Endodermal cell (in vitro differentiated cells): ENCODE measurements around the gene USP13. TPM values are rescaled to one million over a fixed set of nuclear protein-coding genes. Genes with fewer than 3 reads are reported as not detected.

Experiments
- DNase-seq: peaks from one replicate; pipeline ENCODE4 v3.0.0-alpha.2; 2017
- H3K27ac ChIP-seq: 2 replicates; pipeline ENCODE4 v1.5.1; 2013; ENCODE audit warnings: mild to moderate bottlenecking, low read depth, low read length, moderate library complexity
- H3K27me3 ChIP-seq: 2 replicates; pipeline ENCODE4 v1.6.1; 2013; ENCODE audit warnings: mild to moderate bottlenecking, low read length, moderate library complexity; ENCODE audit not compliant: insufficient read depth, control insufficient read depth, poor library complexity, severe bottlenecking
- H3K36me3 ChIP-seq: 2 replicates; pipeline ENCODE4 v1.7.0; 2013; ENCODE audit warnings: mild to moderate bottlenecking, low read length, moderate library complexity; ENCODE audit not compliant: control insufficient read depth, insufficient read depth
- H3K4me1 ChIP-seq: one replicate; pipeline ENCODE4 v1.7.0; 2013; ENCODE audit warnings: low read length; ENCODE audit not compliant: control insufficient read depth, insufficient read depth
- H3K4me3 ChIP-seq: 2 replicates; pipeline ENCODE4 v1.5.1; 2013; ENCODE audit warnings: mild to moderate bottlenecking, low read length, moderate library complexity
- H3K9ac ChIP-seq: 2 replicates; pipeline ENCODE4 v1.6.1; 2013; ENCODE audit warnings: mild to moderate bottlenecking, low read length, moderate library complexity; ENCODE audit not compliant: poor library complexity, severe bottlenecking; ENCODE audit errors: extremely low read depth
- H3K9me3 ChIP-seq: 2 replicates; pipeline ENCODE4 v1.6.1; 2013; ENCODE audit warnings: mild to moderate bottlenecking, low read length, moderate library complexity; ENCODE audit not compliant: control insufficient read depth
- H3K27ac Mint-ChIP-seq: 2 replicates; pipeline ENCODE4 v1.8.0; 2020; ENCODE audit warnings: mixed read lengths
- H3K27me3 Mint-ChIP-seq: 2 replicates; pipeline ENCODE4 v1.8.0; 2021; ENCODE audit warnings: mild to moderate bottlenecking, mixed read lengths; ENCODE audit not compliant: insufficient read depth
- H3K36me3 Mint-ChIP-seq: 2 replicates; pipeline ENCODE4 v1.8.0; 2020; ENCODE audit warnings: low read depth, mixed read lengths
- H3K4me1 Mint-ChIP-seq: 2 replicates; pipeline ENCODE4 v1.8.0; 2020; ENCODE audit warnings: mixed read lengths
- H3K4me3 Mint-ChIP-seq: 2 replicates; pipeline ENCODE4 v1.8.0; 2020; ENCODE audit warnings: mild to moderate bottlenecking, moderate library complexity, mixed read lengths
- H3K9me3 Mint-ChIP-seq: 2 replicates; pipeline ENCODE4 v1.8.0; 2020; ENCODE audit warnings: mild to moderate bottlenecking, mixed read lengths
- WGBS, 2 experiments: methylation state at CpG; one replicate each; pipeline versions ENCODE4 v1.1.5 to v1.1.7; 2013; ENCODE audit warnings: missing lambda C conversion rate in 2 of 2, mixed read lengths in 1 of 2; ENCODE audit not compliant: insufficient coverage in 1 of 2, insufficient read length in 1 of 2; 5-methylcytosine and 5-hydroxymethylcytosine counted together
- total RNA-seq, 2 donors: library from RNA; stranded (reverse); fragmentation: NEBNext Ultra II Directional in 1 of 2; extraction: Animal tissue kit (Norgen Biotek cat#: 25700) in 1 of 2; gene quantifications; 2 replicates in 1 of 2; 3 replicates in 1 of 2; pipeline ENCODE4 v1.2.1, GENCODE V29; 2021
- TF ChIP-seq, protein P1 (sequence below): fragments of 200-600 bp; sonication (generic); conservative IDR thresholded peaks from 2 replicates; pipeline ENCODE4 v1.5.0; 2021; ENCODE audit warnings: antibody characterized with exemption, mild to moderate bottlenecking

USP13 gene
- total RNA-seq, 2 donors from 2014 or later = 24.7 to 25.5 TPM

DNA sequence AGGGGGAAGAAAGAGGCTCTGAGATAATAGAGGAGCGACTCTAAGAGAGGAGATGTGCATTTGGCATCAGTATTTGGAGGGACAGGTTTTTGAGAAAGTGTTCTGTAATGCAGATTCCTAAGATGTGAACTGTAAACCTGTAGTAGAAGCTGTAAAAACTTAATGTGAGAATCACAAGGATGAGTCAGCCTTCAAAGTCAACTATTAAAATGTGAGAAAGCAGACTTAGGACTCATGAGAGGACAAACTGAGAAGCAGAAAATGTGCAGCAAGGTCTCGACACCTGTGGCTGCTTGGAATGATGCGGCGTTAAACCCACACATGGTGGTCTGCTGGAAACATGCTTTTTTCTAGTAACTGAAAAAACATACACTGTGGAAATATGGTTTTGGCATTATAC, 36.0 kb downstream of the USP13 start:
- H3K4me3 Mint-ChIP-seq = no peak overlapping the region
- 91 to 96% methylated on average over 4 of the region's 4 CpGs for WGBS, 2 experiments

DNA sequence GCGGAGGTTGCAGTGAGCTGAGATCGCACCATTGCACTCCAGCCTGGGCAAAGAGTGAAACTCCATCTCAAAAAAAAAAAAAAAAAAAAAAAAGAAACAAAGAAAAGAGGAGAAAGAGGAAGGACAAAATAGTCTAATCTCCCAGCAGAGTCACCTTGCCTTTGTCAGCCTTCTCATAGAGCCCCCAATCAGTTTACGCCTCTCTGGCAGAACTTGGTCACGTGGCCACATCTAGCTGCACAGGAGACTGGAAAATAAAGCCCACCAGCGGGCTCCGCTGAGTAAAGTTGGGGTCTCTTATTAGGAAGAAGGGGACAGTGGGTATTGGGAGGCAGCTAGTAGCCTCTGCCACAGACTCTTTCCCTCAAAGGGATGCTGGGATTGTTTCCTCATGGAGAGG, 41.9 kb downstream of the USP13 start:
- Histone ChIP-seq H3K9me3 (no peaks in the 10 kb centered on the region), H3K27ac (no peak overlapping the region), H3K9ac (no peak overlapping the region), H3K27me3 (no peaks in the 10 kb centered on the region), H3K36me3 (peaks cover 14% of the 10 kb centered on the region), H3K4me3 (no peak overlapping the region), H3K4me1 (no peaks in the 10 kb centered on the region)
- H3K4me1 Mint-ChIP-seq = peaks cover 9% of the 10 kb centered on the region
- no peak overlapping the region for H3K4me3 Mint-ChIP-seq
- no peaks in the 10 kb centered on the region for H3K9me3 Mint-ChIP-seq
- H3K27me3 Mint-ChIP-seq = no peaks in the 10 kb centered on the region
- no peak for DNase-seq
- WGBS, 2 experiments = 80 to 96% methylated on average over 2 to 6 of the region's 6 CpGs
- TF ChIP-seq, protein P1, sequence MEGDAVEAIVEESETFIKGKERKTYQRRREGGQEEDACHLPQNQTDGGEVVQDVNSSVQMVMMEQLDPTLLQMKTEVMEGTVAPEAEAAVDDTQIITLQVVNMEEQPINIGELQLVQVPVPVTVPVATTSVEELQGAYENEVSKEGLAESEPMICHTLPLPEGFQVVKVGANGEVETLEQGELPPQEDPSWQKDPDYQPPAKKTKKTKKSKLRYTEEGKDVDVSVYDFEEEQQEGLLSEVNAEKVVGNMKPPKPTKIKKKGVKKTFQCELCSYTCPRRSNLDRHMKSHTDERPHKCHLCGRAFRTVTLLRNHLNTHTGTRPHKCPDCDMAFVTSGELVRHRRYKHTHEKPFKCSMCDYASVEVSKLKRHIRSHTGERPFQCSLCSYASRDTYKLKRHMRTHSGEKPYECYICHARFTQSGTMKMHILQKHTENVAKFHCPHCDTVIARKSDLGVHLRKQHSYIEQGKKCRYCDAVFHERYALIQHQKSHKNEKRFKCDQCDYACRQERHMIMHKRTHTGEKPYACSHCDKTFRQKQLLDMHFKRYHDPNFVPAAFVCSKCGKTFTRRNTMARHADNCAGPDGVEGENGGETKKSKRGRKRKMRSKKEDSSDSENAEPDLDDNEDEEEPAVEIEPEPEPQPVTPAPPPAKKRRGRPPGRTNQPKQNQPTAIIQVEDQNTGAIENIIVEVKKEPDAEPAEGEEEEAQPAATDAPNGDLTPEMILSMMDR = no peak
- H3K36me3 Mint-ChIP-seq = peaks cover 33% of the 10 kb centered on the region
- H3K27ac Mint-ChIP-seq = no peak overlapping the region

More for the DNA sequence above, 36.0 kb downstream of the USP13 start:
- no peaks in the 10 kb centered on the region for H3K4me1 ChIP-seq
- no peak overlapping the region for H3K27ac ChIP-seq
- Mint-ChIP-seq H3K9me3 (no peaks in the 10 kb centered on the region), H3K4me1 (no peaks in the 10 kb centered on the region), H3K27ac (no peak overlapping the region), H3K27me3 (no peaks in the 10 kb centered on the region), H3K36me3 (peaks cover 44% of the 10 kb centered on the region)
- TF ChIP-seq, protein P1 = no peak
- no peak overlapping the region for H3K4me3 ChIP-seq
- H3K27me3 ChIP-seq = no peaks in the 10 kb centered on the region
- DNase-seq = peak; percentile 3
- no peak overlapping the region for H3K9ac ChIP-seq
- no peaks in the 10 kb centered on the region for H3K9me3 ChIP-seq
- H3K36me3 ChIP-seq = peaks cover 11% of the 10 kb centered on the region

DNA sequence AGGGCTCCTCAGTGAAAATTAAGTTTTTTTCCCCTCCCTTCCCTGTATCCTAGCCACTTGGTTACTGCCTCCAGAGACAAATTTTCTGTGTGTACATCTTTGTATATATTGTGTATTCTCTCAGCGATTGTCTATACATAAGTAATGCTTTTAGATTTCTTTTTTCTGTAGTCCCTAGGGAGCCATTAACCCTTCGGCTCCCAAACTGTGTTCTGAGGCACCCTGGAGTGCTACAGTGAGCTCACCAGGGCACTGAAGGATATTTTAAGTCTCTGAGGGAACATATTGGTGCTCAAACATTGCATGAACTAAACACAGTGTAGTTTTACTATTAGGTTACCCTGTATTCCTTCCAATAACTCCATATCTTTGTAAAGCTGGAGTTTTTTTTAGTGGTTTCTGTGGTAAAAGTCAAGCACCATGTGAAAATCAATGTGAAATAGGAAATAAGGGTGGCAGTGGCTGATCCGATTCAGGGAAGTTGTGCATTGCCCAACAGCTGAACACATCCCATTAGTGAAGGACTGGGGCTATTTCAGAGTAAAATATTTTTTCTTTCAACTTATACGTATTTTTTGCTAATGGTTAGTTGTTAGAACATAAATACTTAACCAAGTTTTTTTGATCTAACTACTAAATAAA, 43.0 kb downstream of the USP13 start:
- peak overlapping the region; percentile 66 for H3K27ac Mint-ChIP-seq
- DNase-seq = no peak
- H3K27me3 Mint-ChIP-seq = no peaks in the 10 kb centered on the region
- no peaks in the 10 kb centered on the region for H3K9me3 Mint-ChIP-seq
- peaks cover 11% of the 10 kb centered on the region for H3K4me1 Mint-ChIP-seq
- H3K27ac ChIP-seq = no peak overlapping the region
- H3K4me1 ChIP-seq = no peaks in the 10 kb centered on the region
- no peaks in the 10 kb centered on the region for H3K27me3 ChIP-seq
- H3K36me3 ChIP-seq = peaks cover 20% of the 10 kb centered on the region
- 86 to 92% methylated on average over 1 to 3 of the region's 4 CpGs for WGBS, 2 experiments
- H3K9ac ChIP-seq = no peak overlapping the region
- peaks cover 29% of the 10 kb centered on the region for H3K36me3 Mint-ChIP-seq
- TF ChIP-seq, protein P1 = no peak
- H3K9me3 ChIP-seq = no peaks in the 10 kb centered on the region
- no peak overlapping the region for H3K4me3 Mint-ChIP-seq
- no peak overlapping the region for H3K4me3 ChIP-seq
